Endothelial cell of umbilical vein (primary cell): ENCODE measurements around the gene GSTK1. TPM values are rescaled to one million over a fixed set of nuclear protein-coding genes. Genes with fewer than 3 reads are reported as not detected.

ENCODE experiments used
- BruUV-seq: library from RNA; stranded (reverse); fragments of 400-500 nt; replicated peaks from 2 replicates; lab custom pipeline; 2021; lab: Mats Ljungman, UMichigan
- CTCF ChIA-PET: fragments of 300-600, 350-600 bp; sonication (Branson Sonifier 250); formaldehyde crosslinking; loops from one replicate; lab custom pipeline; 2021; ENCODE audit warnings: antibody characterized with exemption, inconsistent platforms; lab: Charles Lee
- POLR2A ChIA-PET: fragments of 300-600, 350-600 bp; sonication (Branson Sonifier 250); formaldehyde crosslinking; loops from one replicate; lab custom pipeline; 2021; ENCODE audit warnings: antibody characterized with exemption, inconsistent platforms; lab: Charles Lee
- DNase-seq: peaks from one replicate; pipeline ENCODE4 v3.0.0-alpha.2; 2011; ENCODE audit warnings: low read depth, low spot score
- FAIRE-seq: peaks from 2 replicates; lab custom pipeline; 2011; peaks lifted over from hg19 to GRCh38; lab: Jason Lieb, UNC
- H2AFZ ChIP-seq: 2 replicates; pipeline ENCODE4 v1.6.0; 2012; ENCODE audit warnings: low read depth, low read length, control low read depth, inconsistent platforms
- H3K27ac ChIP-seq: 2 replicates; pipeline ENCODE4 v1.5.1; 2011; ENCODE audit warnings: low read depth, mild to moderate bottlenecking, control low read depth, low read length, moderate library complexity; ENCODE audit not compliant: insufficient read depth
- H3K27me3 ChIP-seq, 2 experiments: 2 replicates each; pipeline versions ENCODE4 v1.6.0 to v1.6.1; 2011; ENCODE audit warnings: low read length in 2 of 2, mixed read lengths in 1 of 2; ENCODE audit not compliant: control insufficient read depth in 2 of 2, insufficient read depth in 2 of 2
- H3K36me3 ChIP-seq, 2 experiments: 2 replicates in 1 of 2; 3 replicates in 1 of 2; pipeline ENCODE4 v1.5.1; 2011; ENCODE audit warnings: low read length in 2 of 2, mild to moderate bottlenecking in 1 of 2, moderate library complexity in 1 of 2; ENCODE audit not compliant: control insufficient read depth in 2 of 2, insufficient read depth in 2 of 2; ENCODE audit errors: extremely low read depth in 1 of 2
- H3K4me1 ChIP-seq: 3 replicates; pipeline ENCODE4 v1.5.1; 2011; ENCODE audit warnings: mild to moderate bottlenecking, low read length; ENCODE audit not compliant: control insufficient read depth, insufficient read depth; ENCODE audit errors: extremely low read depth
- H3K4me2 ChIP-seq: 2 replicates; pipeline ENCODE4 v1.6.1; 2011; ENCODE audit warnings: low read length, control low read depth, mixed read lengths; ENCODE audit not compliant: insufficient read depth
- H3K4me3 ChIP-seq, 3 experiments: fragments of 200-600 bp in 1 of 3; sonication (generic), shearing (Covaris generic) in 1 of 3; replicated peaks in 1 of 3; 2 replicates each; pipeline ENCODE4 v1.5.1; 2011 to 2016; ENCODE audit warnings: control low read depth in 3 of 3, low read length in 3 of 3, mild to moderate bottlenecking in 2 of 3, inconsistent platforms in 1 of 3, low read depth in 1 of 3, moderate library complexity in 1 of 3; ENCODE audit not compliant: insufficient read depth in 1 of 3
- H3K79me2 ChIP-seq: 2 replicates; pipeline ENCODE4 v1.6.0; 2012; ENCODE audit warnings: low read length, inconsistent platforms; ENCODE audit not compliant: control insufficient read depth, insufficient read depth
- H3K9ac ChIP-seq: replicated peaks from 2 replicates; pipeline ENCODE3; 2011; ENCODE audit warnings: low read length, control low read depth; ENCODE audit not compliant: insufficient read depth; ENCODE audit errors: extremely low read depth
- H3K9me1 ChIP-seq: replicated peaks from 3 replicates; pipeline ENCODE4 v1.6.0; 2011; ENCODE audit warnings: mild to moderate bottlenecking, low read length; ENCODE audit not compliant: control insufficient read depth, insufficient read depth; ENCODE audit errors: extremely low read depth
- H3K9me3 ChIP-seq: replicated peaks from 2 replicates; pipeline ENCODE4 v1.5.1; 2012; ENCODE audit warnings: low read length, inconsistent platforms; ENCODE audit not compliant: control insufficient read depth, insufficient read depth
- H4K20me1 ChIP-seq: replicated peaks from 2 replicates; pipeline ENCODE3; 2011; ENCODE audit warnings: mild to moderate bottlenecking, low read length; ENCODE audit not compliant: control insufficient read depth, insufficient read depth; ENCODE audit errors: extremely low read depth
- EZH2 ChIP-seq: IDR thresholded peaks from 2 replicates; pipeline ENCODE4 v1.6.1; 2012; ENCODE audit warnings: borderline replicate concordance, low read depth, mild to moderate bottlenecking, moderate library complexity, low read length, inconsistent platforms; ENCODE audit not compliant: severe bottlenecking
- JUN ChIP-seq: IDR thresholded peaks from 2 replicates; pipeline ENCODE4 v1.6.1; 2011; ENCODE audit warnings: borderline replicate concordance, low read depth; ENCODE audit not compliant: insufficient read length, insufficient read depth
- MYC ChIP-seq: IDR thresholded peaks from one replicate; pipeline ENCODE4 v1.6.1; 2011; ENCODE audit warnings: mild to moderate bottlenecking, low read depth, low read length
- POLR2AphosphoS5 ChIP-seq: IDR thresholded peaks from 2 replicates; pipeline ENCODE4 v1.6.1; 2012; ENCODE audit warnings: low read depth, mild to moderate bottlenecking, control low read depth, low read length, moderate library complexity; ENCODE audit not compliant: insufficient read depth
- dilution Hi-C: fragments of 300-500 bp; cut with MboI; formaldehyde crosslinking; loops from one replicate; pipeline ENCODE4 v1.15.0; 2019; ENCODE audit warnings: low sequenced_read_pairs; ENCODE audit not compliant: extremely low pct_ligation_motif_present
- intact Hi-C: fragments of 100-400 bp; cut with micrococcal nuclease; formaldehyde crosslinking; loops from one replicate; pipeline ENCODE4 v1.10.0; 2022
- polyA plus RNA-seq, 4 experiments: library from polyadenylated mRNA; depleted of rRNA in 3 of 4; stranded (reverse) in 3 of 4; unstranded in 1 of 4; fragments of >200 nt; gene quantifications; 2 replicates each; pipeline versions ENCODE4 v1.2.1 to v1.2.3, GENCODE V29; 2011 to 2012; ENCODE audit warnings: missing spikeins in 1 of 4
- total RNA-seq: library from RNA; stranded (reverse); gene quantifications from 2 replicates; pipeline ENCODE4 v1.2.3, GENCODE V29; 2021
- TF ChIP-seq, protein P1 (sequence below), 2 donors: IDR thresholded peaks; 1 replicate in 1 of 2; 2 replicates in 1 of 2; pipeline ENCODE4 v1.5.1; 2011; ENCODE audit warnings: low read length in 2 of 2, mild to moderate bottlenecking in 2 of 2, moderate library complexity in 2 of 2, control low read depth in 1 of 2, inconsistent platforms in 1 of 2, low read depth in 1 of 2; ENCODE audit not compliant: insufficient read depth in 1 of 2; ENCODE audit errors: extremely low read depth in 1 of 2

Gene GSTK1
- total and polyA plus RNA-seq, 2 donors (not counting 3 experiments of a cell fraction or from before 2014, with no cell fraction given), result 119 to 132 TPM

DNA sequence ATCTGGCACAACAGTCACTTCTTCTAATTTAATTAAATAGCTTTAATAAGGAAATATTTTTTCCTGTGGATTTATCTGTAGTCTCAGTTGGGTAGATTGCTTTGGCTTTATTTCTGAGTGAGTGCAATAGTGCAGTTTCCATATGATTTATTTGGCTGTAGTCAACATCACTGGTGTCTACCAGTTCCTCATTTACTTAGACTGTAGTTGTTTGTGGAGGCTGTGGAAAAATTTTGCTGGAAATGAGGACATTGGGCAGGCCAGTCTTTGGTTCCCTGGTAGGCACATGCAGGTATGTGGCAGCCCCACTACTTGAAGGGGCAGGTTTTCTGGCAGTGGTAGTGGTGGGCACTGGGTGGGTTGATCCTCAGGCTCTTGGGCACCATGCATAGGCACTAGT lies 25.9 kb upstream of the GSTK1 start:
- dilution Hi-C loops, result no loop called here
- POLR2A ChIA-PET, result no interaction called here

More for the DNA sequence above, 25.9 kb upstream of the GSTK1 start:
- Histone ChIP-seq H3K79me2 (no peaks in the 10 kb centered on the region), H3K27me3 (peaks cover 4 to 16% of the 10 kb centered on the region in 2 experiments), H3K36me3 (no peaks in the 10 kb centered on the region), H2AFZ (no peak overlapping the region), H3K9me3 (no peaks in the 10 kb centered on the region), H3K4me3 (no peak overlapping the region), H3K9me1 (no peaks in the 10 kb centered on the region), H3K4me1 (peaks cover 2% of the 10 kb centered on the region), H3K27ac (no peak overlapping the region), H3K4me2 (no peak overlapping the region), H4K20me1 (no peaks in the 10 kb centered on the region), H3K9ac (no peak overlapping the region)
- no peak for FAIRE-seq
- intact Hi-C loops, result no loop called here
- CTCF ChIA-PET, result no interaction called here
- TF ChIP-seq JUN (no peak), EZH2 (no peak), MYC (no peak), POLR2AphosphoS5 (no peak)
- TF ChIP-seq, protein P1, sequence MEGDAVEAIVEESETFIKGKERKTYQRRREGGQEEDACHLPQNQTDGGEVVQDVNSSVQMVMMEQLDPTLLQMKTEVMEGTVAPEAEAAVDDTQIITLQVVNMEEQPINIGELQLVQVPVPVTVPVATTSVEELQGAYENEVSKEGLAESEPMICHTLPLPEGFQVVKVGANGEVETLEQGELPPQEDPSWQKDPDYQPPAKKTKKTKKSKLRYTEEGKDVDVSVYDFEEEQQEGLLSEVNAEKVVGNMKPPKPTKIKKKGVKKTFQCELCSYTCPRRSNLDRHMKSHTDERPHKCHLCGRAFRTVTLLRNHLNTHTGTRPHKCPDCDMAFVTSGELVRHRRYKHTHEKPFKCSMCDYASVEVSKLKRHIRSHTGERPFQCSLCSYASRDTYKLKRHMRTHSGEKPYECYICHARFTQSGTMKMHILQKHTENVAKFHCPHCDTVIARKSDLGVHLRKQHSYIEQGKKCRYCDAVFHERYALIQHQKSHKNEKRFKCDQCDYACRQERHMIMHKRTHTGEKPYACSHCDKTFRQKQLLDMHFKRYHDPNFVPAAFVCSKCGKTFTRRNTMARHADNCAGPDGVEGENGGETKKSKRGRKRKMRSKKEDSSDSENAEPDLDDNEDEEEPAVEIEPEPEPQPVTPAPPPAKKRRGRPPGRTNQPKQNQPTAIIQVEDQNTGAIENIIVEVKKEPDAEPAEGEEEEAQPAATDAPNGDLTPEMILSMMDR (IDR thresholded peaks at IDR 0.05; ENCODE audit: extremely low read depth in 1 of 2, insufficient read depth in 1 of 2, low read depth in 1 of 2, low read length in 2 of 2), result no peak
- BruUV-seq, result no TSS peak
- no peak for DNase-seq
